ENCODE results near the gene SKI.

The SKI gene

DNA sequence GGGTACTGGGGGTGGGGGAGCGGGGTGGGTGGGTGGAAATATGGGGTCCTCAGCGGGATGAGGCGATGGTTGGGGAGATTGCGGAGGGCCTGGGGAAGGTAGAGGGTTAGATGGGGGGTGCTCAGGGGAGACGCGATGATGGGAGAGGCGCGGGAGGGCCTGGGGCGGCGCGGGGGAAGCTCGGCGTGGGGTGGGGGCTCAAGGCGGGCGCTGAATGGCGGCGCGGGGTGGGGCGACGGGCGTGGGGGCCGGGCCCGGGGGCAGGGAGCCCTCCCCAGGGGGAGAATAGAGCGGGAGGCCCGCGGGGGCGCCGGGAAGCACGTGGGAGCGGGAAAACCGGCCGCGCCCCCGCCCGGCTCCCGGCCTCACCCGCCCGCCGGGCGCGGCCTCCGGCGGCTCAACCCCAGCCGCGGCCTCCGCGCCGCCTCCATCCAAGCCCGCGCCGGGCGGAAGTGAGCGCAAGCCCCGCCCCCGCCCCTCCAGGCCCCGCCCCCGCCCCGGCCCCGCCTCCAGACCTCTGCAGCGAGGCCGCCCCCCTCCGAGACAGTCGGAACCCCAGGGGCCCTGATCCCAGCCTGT is 33.7 kb upstream of the SKI start, which contains the start of gene FAAP20:
FAAP20 (minus strand) TSS at position 454 of the 579 bp plus-strand sequence; CDS start at position 431, 23 bp downstream.
- peak; percentile 91 for DNase-seq (ENCODE audit: low spot score)

DNA sequence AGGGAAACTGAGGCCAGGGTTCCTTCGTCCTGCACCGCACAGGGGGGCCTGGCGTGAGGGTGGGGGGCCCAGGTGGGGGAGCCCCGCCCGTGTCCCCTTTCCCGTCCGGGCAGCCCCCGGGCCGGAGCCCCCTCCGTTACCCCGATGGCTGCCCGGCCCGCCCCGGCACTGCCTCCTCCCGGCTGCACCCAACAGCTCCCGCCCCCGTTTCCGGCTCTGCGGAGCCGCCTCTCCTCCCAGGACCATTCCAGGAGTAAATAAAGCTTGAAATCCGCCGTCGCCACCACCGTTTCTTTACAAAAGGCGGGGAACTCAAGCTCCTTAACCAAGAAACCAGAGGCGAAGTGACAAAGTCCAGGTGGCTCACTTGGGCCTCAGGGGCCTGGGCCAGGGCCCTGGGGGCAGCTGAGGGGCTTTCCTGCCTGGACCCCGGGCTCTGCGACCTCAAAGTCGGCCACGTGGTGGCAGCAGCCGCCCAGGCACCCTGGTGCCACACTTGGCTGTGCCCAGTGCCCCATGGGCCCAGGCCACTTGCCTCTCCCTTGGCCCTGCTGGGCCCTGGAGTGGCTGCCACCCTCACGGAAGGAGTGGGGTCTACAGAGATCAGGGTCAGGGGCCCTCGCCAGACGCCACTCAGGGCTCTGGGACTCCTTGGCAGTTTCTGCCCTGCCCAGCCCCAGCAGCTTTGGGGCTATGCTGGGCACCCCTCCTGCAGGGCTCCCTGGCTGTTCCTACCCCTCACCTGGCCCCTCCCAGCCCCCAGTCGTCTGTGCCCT is 33.0 kb upstream of the SKI start:
- DNase-seq (ENCODE audit: low spot score), result peak; percentile 93

DNA sequence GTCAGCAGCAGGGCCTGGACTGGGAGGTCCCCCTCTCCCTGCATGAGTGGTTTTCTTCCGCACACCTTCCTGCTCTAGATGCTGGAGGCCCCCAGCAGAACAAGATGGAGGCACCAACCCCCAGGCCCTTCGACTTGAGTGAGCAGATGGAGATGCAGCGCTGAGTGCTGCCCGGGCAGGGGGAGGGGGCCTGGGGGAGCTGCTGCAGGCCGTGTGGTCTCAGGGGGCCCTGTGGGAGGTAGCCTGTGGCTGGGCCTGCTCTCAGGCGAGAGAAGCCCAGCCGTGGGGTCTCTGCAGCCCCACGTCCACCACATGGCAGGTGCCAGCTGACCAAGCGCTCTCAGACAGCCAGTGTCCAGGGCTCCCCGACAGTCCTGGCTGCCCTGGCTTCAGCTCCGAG is 32.3 kb upstream of the SKI start:
- DNase-seq (ENCODE audit: low spot score), result no peak

DNA sequence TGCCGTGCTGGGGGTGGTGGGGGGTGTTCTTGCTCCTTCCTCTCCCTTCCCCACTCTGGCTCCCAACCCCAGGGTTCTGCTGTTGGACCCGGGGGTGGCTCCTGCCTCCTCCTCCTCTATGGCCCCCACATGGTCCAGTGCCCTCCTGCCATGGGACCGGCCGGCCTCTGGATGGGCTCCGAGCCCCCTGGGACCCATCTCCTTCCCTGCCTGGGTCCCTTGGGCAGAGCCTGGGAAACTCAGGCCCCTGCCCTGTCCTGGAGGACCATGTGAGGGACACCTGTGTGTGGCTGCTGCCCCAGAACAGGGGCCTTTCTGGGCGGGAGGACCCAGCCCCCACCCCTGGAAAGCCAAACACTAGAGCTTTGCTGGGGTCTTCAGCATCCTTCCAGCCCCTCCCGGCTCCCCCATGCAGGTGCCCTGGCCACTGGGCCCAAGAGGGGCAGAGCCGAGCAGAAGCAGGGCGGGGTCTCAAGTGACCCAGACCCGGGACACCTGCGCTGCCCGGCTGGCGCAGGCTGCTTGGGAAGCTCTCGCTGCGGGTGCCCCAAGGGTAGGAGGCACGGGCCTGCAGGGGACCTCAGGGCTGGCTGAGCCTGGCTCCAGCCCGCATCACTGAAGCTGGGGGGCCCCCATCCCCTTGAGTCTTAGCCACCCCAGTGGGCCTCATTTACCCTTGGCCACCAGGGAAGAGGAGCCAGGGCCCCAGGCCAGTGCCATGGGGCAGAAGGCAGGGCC is 31.0 kb upstream of the SKI start:
- DNase-seq (ENCODE audit: low spot score), result no peak

DNA sequence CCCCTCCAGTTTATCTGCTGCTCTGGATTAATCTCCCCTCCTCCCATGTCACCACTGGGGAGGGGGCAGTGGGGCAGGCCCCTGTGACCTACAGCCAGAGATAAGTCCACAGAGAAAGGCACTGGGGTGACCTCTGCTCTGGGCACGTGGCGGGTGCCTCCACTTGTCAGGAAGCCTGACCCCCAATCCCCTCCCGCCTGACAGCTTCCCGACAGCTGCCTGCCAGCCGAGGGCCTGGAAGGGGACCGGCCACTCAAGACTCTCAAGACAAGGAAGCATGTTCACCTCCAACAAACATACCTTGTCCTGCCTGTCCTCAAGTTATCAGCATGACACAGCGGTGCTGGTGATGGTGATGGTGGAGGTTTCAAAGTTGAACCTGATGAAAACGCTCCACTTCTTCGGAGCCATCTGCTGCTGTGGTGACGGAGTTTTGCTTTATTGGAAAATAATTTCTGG is 30.4 kb upstream of the SKI start:
- DNase-seq (ENCODE audit: low spot score), result no peak

DNA sequence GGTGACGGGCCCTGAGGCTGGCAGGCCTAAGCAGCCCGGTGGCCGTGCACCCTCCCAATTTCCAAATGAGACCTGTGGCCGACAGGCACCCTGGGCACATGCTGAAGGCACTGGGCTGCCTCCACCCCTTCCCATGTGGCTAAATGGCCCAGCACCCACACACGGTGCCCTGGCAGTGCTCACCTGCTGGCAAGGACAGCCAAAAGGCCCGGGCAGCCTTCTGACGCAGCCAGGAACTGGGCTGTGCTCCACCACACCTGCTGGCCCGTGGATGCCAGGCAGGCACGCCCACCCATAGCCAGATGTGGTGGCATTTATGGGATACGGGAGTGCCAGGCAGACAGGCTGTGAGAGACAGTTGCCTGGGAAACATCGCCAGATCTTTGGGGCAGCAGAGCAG is 29.5 kb upstream of the SKI start:
- DNase-seq (ENCODE audit: low spot score), result no peak

DNA sequence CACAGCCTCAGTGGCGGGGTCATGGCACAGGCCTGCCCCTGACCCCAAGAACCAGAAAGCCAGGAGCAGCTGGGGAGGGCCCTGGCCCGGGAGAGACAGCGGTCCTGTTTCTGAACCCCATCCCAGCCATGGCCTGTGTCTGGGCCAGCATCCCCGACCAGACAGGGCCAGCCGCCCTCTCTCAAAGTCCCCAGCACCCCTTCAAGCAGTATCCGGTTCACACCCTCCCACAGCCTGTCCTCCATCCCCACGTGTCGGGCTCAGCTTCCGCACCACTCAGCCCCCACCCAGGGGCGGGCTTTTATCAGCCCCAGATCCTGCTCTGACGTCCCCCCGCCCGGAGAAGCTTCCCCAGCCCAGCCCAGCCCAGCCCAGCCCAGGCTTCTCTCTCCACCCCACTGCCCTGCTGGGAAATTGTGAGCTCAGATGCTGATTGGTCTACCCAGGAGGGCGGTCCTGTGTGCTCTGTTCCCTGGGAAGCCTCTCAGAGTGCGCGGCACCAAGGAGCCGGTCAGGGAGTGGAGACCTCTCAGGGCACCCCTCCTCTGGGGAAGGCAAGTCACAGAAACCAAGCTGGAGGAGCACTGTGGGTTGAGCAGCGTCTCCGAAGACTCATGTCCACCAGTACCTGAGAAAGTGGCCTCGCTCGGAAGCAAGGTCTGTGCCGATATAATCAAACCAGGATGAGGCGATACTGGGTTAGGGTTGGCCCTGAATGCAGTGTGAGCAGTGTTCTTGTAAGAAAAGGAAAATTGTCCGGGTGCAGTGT is 28.9 kb upstream of the SKI start:
- peak; percentile 94 for DNase-seq (ENCODE audit: low spot score)

DNA sequence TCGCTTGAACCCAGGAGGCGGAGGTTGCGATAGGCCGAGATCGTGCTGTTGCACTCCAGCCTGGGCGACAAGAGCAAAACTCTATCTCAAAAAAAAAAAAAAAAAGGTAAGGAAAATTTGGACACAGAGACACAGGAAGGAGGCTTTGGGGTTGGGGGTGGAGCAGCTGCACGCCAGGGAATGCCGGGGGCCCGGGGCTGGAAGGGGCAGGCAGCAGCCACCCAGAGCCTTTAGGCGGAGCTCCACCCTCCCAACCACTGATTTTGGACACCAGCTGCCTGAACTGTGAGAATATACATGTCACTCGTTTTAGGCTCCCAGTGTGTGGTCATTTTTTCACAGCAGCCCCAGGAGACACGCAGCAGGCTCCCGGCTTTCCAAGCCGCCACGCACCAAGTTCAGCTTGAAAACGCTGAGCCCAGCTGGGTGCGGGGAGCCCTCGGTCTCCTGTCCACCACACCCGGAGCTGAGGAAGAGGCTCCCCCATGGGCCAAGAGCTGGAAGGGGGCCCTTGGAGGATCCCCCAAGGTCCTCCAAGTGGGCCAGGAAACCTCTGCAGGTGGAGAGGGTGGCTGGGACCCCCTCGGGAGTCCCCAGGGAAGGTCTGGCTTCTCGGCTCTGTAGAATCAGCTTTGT is 27.7 kb upstream of the SKI start:
- no peak for DNase-seq (ENCODE audit: low spot score)

DNA sequence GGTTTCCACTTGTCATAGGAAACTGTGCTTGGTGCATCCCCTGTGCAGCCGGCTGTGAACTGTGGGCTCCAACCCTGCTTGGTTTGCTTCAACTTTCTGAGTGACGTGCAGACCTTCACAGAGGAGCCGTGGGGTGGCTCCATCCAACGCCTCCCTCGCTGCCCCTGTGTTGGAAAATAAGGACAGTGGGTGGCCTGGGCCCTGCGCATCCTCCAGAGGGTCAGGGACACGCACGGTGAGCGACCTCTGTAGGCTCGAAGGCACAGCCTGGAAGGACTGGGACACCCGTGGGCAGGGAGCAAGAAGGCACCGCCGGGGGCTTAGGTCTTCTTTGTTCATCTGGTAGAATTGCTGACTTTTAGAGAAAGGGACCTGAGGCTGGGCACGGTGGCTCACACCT is 27.1 kb upstream of the SKI start:
- DNase-seq (ENCODE audit: low spot score), result no peak

DNA sequence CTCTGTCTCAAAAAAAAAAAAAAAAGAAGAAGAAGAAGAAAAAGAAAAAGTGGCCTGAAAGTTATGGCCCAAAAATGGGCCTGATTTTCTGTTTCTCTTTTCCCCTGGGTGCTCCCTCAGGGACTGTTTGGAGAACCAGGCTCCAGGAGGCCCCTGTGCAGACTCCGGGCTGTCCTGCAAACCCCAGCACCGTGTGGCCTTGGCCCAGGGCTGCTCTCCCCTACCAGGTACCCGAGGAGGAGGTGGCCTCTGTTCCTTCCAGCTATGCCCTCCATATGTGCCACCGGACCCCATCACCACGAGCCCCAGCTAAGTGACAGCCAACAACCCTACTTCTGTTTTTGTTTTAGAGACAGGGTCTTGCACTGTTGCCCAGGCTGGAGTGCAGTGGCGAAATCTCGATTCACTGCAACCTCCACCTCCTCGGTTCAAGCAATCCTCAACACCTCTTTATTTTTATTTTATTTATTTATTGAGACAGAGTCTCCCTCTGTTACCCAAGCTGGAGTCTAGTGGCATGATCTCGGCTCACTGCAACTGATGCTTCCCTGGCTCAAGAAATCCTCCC is 26.0 kb upstream of the SKI start:
- no peak for DNase-seq (ENCODE audit: low spot score)

DNA sequence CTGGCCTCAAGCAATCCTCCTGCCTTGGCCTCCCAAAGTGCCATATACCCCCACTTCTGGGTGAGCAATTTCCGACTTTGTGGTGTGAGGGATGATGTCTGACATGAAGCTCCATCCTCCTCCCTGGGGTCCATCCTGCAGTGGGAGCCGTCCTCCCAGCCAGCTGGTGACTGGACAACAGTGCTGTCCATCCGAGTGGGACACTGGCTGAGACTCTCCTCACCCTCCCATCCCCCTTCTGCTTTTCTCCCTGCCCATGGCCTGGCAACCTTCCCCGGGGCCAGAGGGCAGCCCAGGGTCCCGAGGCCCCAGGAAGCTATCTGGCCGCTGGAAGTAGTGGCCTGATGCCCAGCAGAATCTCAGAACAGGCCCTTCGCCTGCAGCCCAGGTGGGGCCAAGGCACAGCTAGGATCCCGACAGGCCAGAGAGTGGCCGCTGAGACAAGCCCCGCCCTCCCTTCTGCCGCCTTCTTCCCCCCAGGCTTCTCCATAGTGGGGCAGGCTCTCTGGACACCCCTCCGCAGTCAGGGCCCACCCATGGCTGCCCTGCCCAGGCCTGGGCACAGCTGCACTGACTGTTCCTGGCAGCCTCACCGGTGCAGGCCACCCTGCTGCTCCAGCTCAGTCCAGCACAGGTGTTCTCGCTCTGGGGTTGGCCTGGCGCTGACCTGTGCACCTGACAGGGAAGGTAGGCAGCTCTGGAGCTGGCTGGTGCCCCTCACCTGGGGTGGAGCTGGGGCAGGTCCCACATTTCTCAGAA is 25.1 kb upstream of the SKI start:
- no peak for DNase-seq (ENCODE audit: low spot score)

DNA sequence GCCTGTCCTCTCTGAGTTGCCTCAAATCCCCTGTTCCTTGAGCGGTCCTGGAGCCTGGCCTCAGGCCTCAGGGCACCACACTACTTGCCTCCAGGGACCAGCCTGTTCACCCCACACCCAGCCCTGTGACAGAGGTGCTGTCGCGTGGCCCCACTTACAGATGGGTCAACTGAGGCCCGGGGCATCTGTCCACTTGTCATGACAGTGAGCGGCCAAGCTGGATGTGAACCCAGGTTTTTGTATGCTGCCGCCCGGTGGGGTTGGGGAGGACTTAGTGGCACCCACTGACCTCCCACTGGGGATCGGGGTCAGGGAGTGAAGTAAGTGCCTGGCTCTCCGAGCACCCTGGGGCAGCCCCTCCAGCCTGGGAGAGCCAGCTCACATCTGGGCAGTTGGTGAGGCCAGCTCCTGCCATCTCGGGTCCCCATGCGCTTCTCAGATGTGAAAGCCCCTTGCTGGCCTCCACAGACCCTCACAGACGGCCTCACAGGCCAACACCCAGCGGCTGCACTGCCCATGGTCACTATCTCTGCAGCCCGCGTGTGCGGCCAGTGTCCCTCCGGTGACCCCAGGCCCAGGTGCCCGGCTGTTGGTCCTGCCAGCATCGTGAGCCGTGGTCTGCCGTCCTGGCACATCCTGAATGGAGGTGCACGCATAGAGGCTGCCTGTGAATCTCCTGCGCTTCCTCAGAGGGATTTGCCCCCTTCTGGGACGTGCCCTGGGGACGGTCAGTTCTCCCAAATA is 24.3 kb upstream of the SKI start:
- DNase-seq (ENCODE audit: low spot score), result no peak

DNA sequence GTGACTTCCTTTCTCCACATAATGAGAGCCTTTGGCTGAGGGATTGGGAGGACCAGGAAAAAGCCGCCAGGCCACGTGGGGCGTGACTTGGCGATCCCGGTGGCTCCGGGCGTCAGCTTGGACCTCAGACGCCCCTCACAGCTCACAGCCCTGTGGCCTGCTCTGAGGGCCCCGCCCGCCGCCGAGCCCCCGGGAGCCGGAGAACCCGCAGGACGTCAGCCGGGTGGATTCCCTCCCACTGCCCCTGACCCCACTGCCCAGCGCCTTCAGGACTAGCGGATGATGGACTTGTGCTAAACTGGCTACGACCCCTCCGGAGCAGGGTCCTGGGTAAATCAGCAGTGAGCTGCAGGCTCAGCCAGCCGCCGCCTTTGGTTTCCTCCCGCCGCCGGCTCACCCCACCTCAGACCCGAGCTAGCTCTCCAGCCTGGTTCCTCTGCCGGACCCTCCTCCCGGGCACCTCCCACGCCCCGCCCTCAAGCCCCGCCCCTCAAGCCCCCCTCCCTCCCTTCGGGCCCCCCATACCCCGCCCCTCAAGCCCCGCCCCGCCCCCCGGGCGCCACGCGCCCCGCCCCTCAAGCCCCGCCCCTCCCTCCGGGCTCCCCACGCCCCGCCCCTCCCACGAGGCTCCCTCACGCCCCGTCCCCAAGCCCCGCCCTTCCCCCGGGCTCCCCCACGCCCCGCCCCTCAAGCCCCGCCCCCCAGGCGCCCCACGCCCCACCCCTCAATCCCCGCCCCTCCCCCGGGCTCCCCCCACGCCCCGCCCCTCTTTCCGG is 23.5 kb upstream of the SKI start:
- peak; percentile 98 for DNase-seq (ENCODE audit: low spot score)

DNA sequence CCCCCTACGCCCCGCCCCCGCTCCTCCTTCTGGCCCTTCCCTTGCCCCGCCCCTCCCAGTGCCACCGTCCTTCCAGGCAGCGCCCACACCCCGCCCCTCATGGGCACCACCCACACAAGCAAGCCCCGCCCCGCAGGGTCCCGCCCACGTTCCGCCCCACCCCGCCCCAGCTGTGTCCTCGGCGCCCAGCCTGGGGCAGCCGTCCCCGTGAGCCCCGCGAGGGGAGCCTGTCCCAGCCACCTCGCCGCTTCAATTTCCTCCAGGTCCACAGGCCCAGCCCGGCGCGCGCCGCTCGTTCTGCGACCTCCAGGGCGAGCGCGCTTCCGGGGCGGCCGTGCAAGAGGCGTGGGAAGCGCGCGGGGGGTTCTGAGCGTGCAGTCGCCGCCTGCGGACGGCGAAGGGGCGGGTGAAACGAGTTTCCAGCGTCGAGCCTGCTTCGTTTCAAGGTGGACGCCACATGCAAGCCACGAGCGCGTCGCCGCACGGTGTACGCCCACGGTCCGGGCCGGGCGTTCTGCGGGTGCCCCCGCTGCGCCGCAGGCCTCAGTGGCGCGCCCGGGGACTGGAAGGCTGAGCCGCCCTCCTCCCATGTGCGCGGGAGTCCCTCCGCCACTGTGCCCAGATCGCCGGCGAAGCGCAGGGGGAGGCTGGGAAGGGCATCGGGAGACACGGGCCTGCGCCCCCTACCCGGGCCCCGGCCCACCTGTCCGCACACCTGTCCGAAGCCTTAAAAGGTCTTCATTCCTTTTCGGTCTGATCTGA is 22.7 kb upstream of the SKI start:
- no peak for DNase-seq (ENCODE audit: low spot score)

DNA sequence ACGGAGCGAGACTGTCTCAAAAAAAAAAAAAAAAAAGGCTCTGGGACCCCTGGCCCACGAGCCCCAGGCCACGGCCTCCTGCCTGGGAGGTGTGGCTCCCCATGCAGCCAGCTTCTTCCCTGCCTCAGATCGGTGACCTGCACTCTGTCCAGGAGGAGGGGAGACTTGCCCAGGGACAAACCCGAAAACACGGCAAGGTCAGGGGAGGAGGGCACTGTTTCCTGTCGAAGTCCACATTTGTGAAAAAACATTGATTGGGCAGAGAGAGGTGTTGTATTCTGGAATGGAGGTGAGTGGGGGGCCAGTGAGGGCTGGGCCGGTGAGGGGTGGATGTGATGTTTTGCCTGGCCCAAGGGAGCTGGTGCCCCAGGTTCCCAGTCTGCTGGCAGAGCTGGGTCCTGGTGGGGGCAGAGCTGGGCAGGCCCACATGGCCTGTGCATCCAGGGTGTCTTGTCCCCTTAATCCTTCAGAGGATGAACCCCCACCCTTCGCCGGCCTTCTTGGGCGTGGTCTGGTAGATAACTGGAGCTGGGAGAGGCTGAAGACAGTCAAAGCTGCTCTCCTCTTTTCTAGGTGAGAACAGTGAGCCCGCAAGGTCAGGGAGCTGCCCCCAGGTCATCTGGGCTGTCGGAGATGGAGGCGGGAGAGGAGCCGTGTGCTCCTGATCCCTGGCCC is 21.2 kb upstream of the SKI start:
- DNase-seq (ENCODE audit: low spot score), result no peak

DNA sequence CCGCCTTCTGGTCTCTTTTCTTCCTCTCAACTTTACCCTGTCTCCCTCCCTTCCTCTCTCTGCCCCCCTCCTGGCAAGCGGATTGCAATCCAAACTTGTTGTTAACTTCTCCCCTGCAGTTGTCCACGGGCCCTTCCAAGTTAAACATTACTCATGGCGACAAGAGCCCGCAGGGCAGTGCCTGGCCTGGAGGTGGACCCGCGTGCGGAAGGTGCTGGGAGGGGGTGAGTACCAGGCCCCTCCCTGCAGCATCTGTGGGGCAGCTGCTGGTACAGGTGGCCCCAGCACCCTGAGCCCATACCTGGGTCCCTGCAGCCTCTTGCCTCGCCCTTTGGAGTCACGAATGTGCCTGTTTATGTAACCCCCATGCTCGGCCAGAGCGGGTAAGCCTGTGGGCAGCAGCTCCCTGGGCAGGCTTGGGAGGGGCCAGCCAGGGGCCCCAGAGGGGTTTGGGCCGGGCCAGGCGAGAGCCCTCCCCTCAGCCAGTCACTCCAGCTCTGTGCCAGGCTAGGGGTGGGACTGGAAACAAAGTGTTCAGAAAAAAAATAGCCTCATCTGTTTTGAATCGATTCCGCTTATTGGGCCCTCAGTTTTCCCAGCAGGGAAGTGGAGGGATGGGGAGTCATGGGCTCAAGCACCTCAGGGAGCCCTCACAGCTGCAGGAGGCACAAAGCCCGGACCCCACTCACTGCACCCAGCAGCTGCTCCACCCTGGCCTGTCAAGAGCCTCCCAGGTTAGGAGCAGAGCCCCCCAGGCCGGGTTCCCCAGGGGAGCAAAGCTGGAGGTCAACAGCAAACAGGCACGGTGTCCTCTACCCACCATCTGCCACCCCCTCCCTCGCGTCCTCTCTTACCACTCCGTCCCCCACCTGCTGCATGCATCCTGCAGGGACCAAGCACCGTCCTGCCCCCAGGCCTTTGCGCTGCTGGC is 19.5 kb upstream of the SKI start:
- peak; percentile 72 for DNase-seq (ENCODE audit: low spot score)
